IMR-90 (cell line): ENCODE data around the gene XRCC4. TPM values are rescaled to one million over a fixed set of nuclear protein-coding genes. Genes with fewer than 3 reads are reported as not detected.
A peak's percentile ranks its signal among the peaks of the same experiment; 100 is the strongest.

Experiments used
- ATAC-seq: fragments of 200-7000 bp; cut with Tn5 transposase; 2 replicates; pipeline ENCODE4 v1.9.1; 2020; ENCODE audit warnings: low read depth, mild to moderate bottlenecking, moderate library complexity
- BruUV-seq: library from RNA; stranded (reverse); fragments of 400-500 nt; replicated peaks from 2 replicates; lab custom pipeline; 2021; lab: Mats Ljungman, UMichigan
- CTCF ChIA-PET: fragments of 300-600 bp; formaldehyde crosslinking; extraction: SDS; loops from one replicate; lab custom pipeline; 2021; ENCODE audit warnings: antibody characterized with exemption; lab: Yijun Ruan, JAX
- POLR2A ChIA-PET: fragments of 300-600 bp; sonication (Branson Sonifier 250); formaldehyde crosslinking; loops from one replicate; lab custom pipeline; 2022; ENCODE audit warnings: antibody characterized with exemption; ENCODE audit not compliant: unreplicated experiment; lab: Charles Lee
- DNase-seq: peaks from one replicate; pipeline ENCODE4 v3.0.0; 2013
- H2AFZ ChIP-seq: replicated peaks from 2 replicates; pipeline ENCODE3; 2013; ENCODE audit warnings: low read length, mild to moderate bottlenecking; ENCODE audit not compliant: poor library complexity
- H2AK5ac ChIP-seq: 2 replicates; pipeline ENCODE4 v1.6.1; 2013; ENCODE audit warnings: low read depth, low read length, inconsistent platforms
- H2AK9ac ChIP-seq: replicated peaks from 2 replicates; pipeline ENCODE3; 2013; ENCODE audit warnings: mild to moderate bottlenecking, low read depth, low read length, moderate library complexity; ENCODE audit not compliant: poor library complexity
- H2BK120ac ChIP-seq: 2 replicates; pipeline ENCODE4 v1.6.1; 2013; ENCODE audit warnings: low read depth, low read length, inconsistent platforms
- H2BK15ac ChIP-seq: 3 replicates; pipeline ENCODE4 v1.6.1; 2013; ENCODE audit warnings: low read depth, low read length, inconsistent platforms
- H2BK20ac ChIP-seq: 2 replicates; pipeline ENCODE4 v1.6.1; 2013; ENCODE audit warnings: low read depth, mild to moderate bottlenecking, inconsistent platforms, low read length, moderate library complexity
- H2BK5ac ChIP-seq: 2 replicates; pipeline ENCODE4 v1.6.1; 2013; ENCODE audit warnings: mild to moderate bottlenecking, low read depth, low read length, inconsistent platforms; ENCODE audit not compliant: poor library complexity, severe bottlenecking
- H3K14ac ChIP-seq: replicated peaks from 2 replicates; pipeline ENCODE4 v1.6.1; 2013; ENCODE audit warnings: low read depth, low read length, inconsistent platforms
- H3K18ac ChIP-seq: 2 replicates; pipeline ENCODE4 v1.6.1; 2013; ENCODE audit warnings: low read depth, low read length, control low read depth
- H3K23ac ChIP-seq: 2 replicates; pipeline ENCODE4 v1.6.1; 2013; ENCODE audit warnings: low read depth, low read length, inconsistent platforms
- H3K27ac ChIP-seq: 2 replicates; pipeline ENCODE4 v1.5.1; 2013; ENCODE audit warnings: mild to moderate bottlenecking, control low read depth, low read length; ENCODE audit not compliant: insufficient read depth
- H3K27me3 ChIP-seq: 2 replicates; pipeline ENCODE4 v1.6.1; 2013; ENCODE audit warnings: low read length; ENCODE audit not compliant: control insufficient read depth, insufficient read depth
- H3K36me3 ChIP-seq: 2 replicates; pipeline ENCODE4 v1.6.1; 2013; ENCODE audit warnings: low read length, mixed read lengths; ENCODE audit not compliant: control insufficient read depth, insufficient read depth
- H3K4ac ChIP-seq: 2 replicates; pipeline ENCODE4 v1.6.1; 2013; ENCODE audit warnings: low read depth, low read length, inconsistent platforms
- H3K4me1 ChIP-seq: 2 replicates; pipeline ENCODE4 v1.6.1; 2013; ENCODE audit warnings: low read length, mixed read lengths; ENCODE audit not compliant: control insufficient read depth, insufficient read depth
- H3K4me2 ChIP-seq: 2 replicates; pipeline ENCODE4 v1.6.1; 2013; ENCODE audit warnings: low read depth, mild to moderate bottlenecking, control low read depth, low read length, moderate library complexity
- H3K4me3 ChIP-seq: 2 replicates; pipeline ENCODE4 v1.5.1; 2013; ENCODE audit warnings: low read depth, mild to moderate bottlenecking, control low read depth, low read length, moderate library complexity; ENCODE audit not compliant: insufficient read depth
- H3K56ac ChIP-seq: 2 replicates; pipeline ENCODE4 v1.6.1; 2013; ENCODE audit warnings: low read length, inconsistent platforms; ENCODE audit not compliant: insufficient read depth; ENCODE audit errors: extremely low read depth
- H3K79me1 ChIP-seq, 2 experiments: 2 replicates each; pipeline ENCODE4 v1.6.1; 2013; ENCODE audit warnings: low read length in 2 of 2, inconsistent platforms in 1 of 2, low read depth in 1 of 2
- H3K9ac ChIP-seq: 2 replicates; pipeline ENCODE4 v1.6.1; 2013; ENCODE audit warnings: low read depth, low read length, control low read depth
- H3K9me1 ChIP-seq: 2 replicates; pipeline ENCODE4 v1.6.1; 2013; ENCODE audit warnings: low read length, inconsistent platforms; ENCODE audit not compliant: insufficient read depth
- H3K9me3 ChIP-seq: 2 replicates; pipeline ENCODE4 v1.6.1; 2013; ENCODE audit warnings: low read length; ENCODE audit not compliant: control insufficient read depth, insufficient read depth
- H4K20me1 ChIP-seq: 2 replicates; pipeline ENCODE4 v1.6.1; 2013; ENCODE audit warnings: low read length, inconsistent platforms; ENCODE audit not compliant: insufficient read depth
- H4K5ac ChIP-seq: 2 replicates; pipeline ENCODE4 v1.6.1; 2013; ENCODE audit warnings: mild to moderate bottlenecking, low read depth, low read length, control low read depth
- H4K8ac ChIP-seq, 2 experiments: 2 replicates each; pipeline ENCODE4 v1.6.1; 2013; ENCODE audit warnings: low read depth in 2 of 2, low read length in 2 of 2, control low read depth in 1 of 2, inconsistent platforms in 1 of 2
- H4K91ac ChIP-seq: 2 replicates; pipeline ENCODE4 v1.6.1; 2013; ENCODE audit warnings: low read depth, low read length, inconsistent platforms; ENCODE audit not compliant: insufficient read depth
- BHLHE40 ChIP-seq: fragments of 150-350 bp; IDR thresholded peaks from 2 replicates; pipeline ENCODE4 v1.6.1; 2016; ENCODE audit warnings: mild to moderate bottlenecking, low read depth, low read length
- CEBPB ChIP-seq: IDR thresholded peaks from 2 replicates; pipeline ENCODE4 v1.6.1; 2012; ENCODE audit warnings: low read depth, low read length, improper control_type of control experiment
- CHD1 ChIP-seq: IDR thresholded peaks from 2 replicates; pipeline ENCODE4 v1.6.1; 2012; ENCODE audit warnings: low read depth, low read length, improper control_type of control experiment
- FOS ChIP-seq: fragments of 150-350 bp; IDR thresholded peaks from 2 replicates; pipeline ENCODE4 v1.6.1; 2016; ENCODE audit warnings: low read depth, low read length
- MAFK ChIP-seq: IDR thresholded peaks from 2 replicates; pipeline ENCODE4 v1.6.1; 2012; ENCODE audit warnings: low read depth, low read length, improper control_type of control experiment
- MXI1 ChIP-seq: IDR thresholded peaks from 2 replicates; pipeline ENCODE4 v1.6.1; 2012; ENCODE audit warnings: low read depth, mild to moderate bottlenecking, low read length, moderate library complexity, borderline replicate concordance
- NFE2L2 ChIP-seq: fragments of 150-350 bp; IDR thresholded peaks from 2 replicates; pipeline ENCODE4 v1.6.1; 2016; ENCODE audit warnings: low read depth, mild to moderate bottlenecking, low read length
- POLR2A ChIP-seq: IDR thresholded peaks from 2 replicates; pipeline ENCODE4 v1.6.1; 2012; ENCODE audit warnings: mild to moderate bottlenecking, low read depth, low read length
- RAD21 ChIP-seq: IDR thresholded peaks from 2 replicates; pipeline ENCODE4 v1.6.1; 2012; ENCODE audit warnings: low read length, improper control_type of control experiment
- RFX5 ChIP-seq: IDR thresholded peaks from 2 replicates; pipeline ENCODE4 v1.8.0; 2012; ENCODE audit warnings: low read depth, mild to moderate bottlenecking, low read length, moderate library complexity
- SMC3 ChIP-seq: fragments of 150-350 bp; IDR thresholded peaks from 2 replicates; pipeline ENCODE4 v1.6.1; 2016; ENCODE audit warnings: low read depth, mild to moderate bottlenecking, antibody characterized with exemption, low read length, moderate library complexity
- dilution Hi-C: fragments of 300-500 bp; cut with HindIII; formaldehyde crosslinking; loops from one replicate; pipeline ENCODE4 v1.14.3; 2018; ENCODE audit warnings: low sequenced_read_pairs; ENCODE audit not compliant: unreplicated experiment
- in situ Hi-C: fragments of 300-500 bp; cut with MboI; formaldehyde crosslinking; loops from 3 replicates; pipeline ENCODE4 v1.14.3; 2019; ENCODE audit warnings: low sequenced_read_pairs, inconsistent platforms, mixed read lengths
- intact Hi-C: fragments of 100-400 bp; cut with micrococcal nuclease; formaldehyde crosslinking; loops from 2 replicates; pipeline ENCODE4 v1.10.0; 2022
- polyA plus RNA-seq, 3 experiments: library from polyadenylated mRNA; depleted of rRNA; stranded (reverse); fragments of >200 nt; gene quantifications; 2 replicates each; pipeline ENCODE4 v1.2.3, GENCODE V29; 2012; ENCODE audit warnings: low replicate concordance in 1 of 3
- total RNA-seq: library from RNA; depleted of rRNA; stranded (reverse); fragments of >200 nt; gene quantifications from 2 replicates; pipeline ENCODE4 v1.2.3, GENCODE V29; 2012
- TF ChIP-seq, protein P1 (sequence below): fragments of 150-350 bp; IDR thresholded peaks from 2 replicates; pipeline ENCODE4 v1.6.1; 2016; ENCODE audit warnings: low read depth, mild to moderate bottlenecking, low read length, moderate library complexity, borderline replicate concordance
- TF ChIP-seq, protein P2 (sequence below): conservative IDR thresholded peaks from 2 replicates; pipeline ENCODE4 v1.5.1; 2012; ENCODE audit warnings: mild to moderate bottlenecking, low read depth, low read length, improper control_type of control experiment
- TF ChIP-seq, protein P3 (sequence below): fragments of 150-350 bp; IDR thresholded peaks from 2 replicates; pipeline ENCODE4 v1.6.1; 2017; ENCODE audit warnings: mild to moderate bottlenecking, antibody characterized with exemption, low read length, low read depth

Gene XRCC4
- total and polyA plus RNA-seq, 2 of the 4 experiments (the other 2 are of a cell fraction): 3.5 to 4.7 TPM

DNA sequence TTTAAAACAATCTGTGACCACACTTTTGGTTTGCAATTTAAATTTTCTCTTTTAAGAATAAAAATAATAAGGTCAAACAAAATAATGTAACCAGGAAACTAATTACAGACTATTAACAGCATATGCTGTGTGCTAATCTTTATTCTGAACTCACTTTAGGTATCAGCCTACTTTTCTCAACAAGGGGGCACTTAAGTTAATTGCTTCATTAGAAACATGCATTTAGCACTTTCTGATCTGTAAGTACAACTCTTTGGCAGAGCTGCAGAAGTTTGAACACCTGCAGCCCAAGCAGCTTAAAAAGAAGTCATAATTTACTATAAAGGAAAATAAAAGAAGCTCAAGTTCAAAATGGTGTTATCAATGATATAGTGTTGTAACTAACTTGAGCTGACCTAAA, 21.7 kb downstream of the XRCC4 start:
- no TSS peak for BruUV-seq
- Histone ChIP-seq H3K4me3 (no peak overlapping the region), H3K23ac (0 out of 2 replicates have a peak overlapping the region, but pooled peaks have one; percentile 63), H3K79me1 (peaks cover 4 to 23% of the 10 kb centered on the region in 2 experiments; a peak in 2 of 4 replicates), H3K36me3 (no peaks in the 10 kb centered on the region), H4K91ac (no peak overlapping the region), H3K4ac (no peak overlapping the region), H3K14ac (no peak overlapping the region), H3K27me3 (no peaks in the 10 kb centered on the region), H2AK9ac (no peak overlapping the region), H4K5ac (no peak overlapping the region), H2BK5ac (no peak overlapping the region), H3K9me3 (no peaks in the 10 kb centered on the region), H3K18ac (no peak overlapping the region), H2AK5ac (no peak overlapping the region), H3K56ac (no peak overlapping the region), H2BK120ac (no peak overlapping the region), H3K27ac (no peak overlapping the region), H3K9ac (no peak overlapping the region), H4K8ac (no peak overlapping the region), H2AFZ (no peak overlapping the region), H3K4me2 (no peak overlapping the region), H3K9me1 (no peaks in the 10 kb centered on the region), H4K20me1 (no peaks in the 10 kb centered on the region), H2BK15ac (no peak overlapping the region), H3K4me1 (peaks cover 9% of the 10 kb centered on the region), H2BK20ac (peak overlapping the region; percentile 55)
- ChIA-PET CTCF (no interaction called here), POLR2A (no interaction called here)
- ATAC-seq (no peak), DNase-seq (no peak)
- in situ Hi-C loops: loop anchor here (25.0 kb wide), 1 partner anchor 463 kb away; no protein-coding TSS in a partner anchor
- no peak for TF ChIP-seq FOS
- TF ChIP-seq BHLHE40: no peak
- TF ChIP-seq SMC3: no peak
- TF ChIP-seq, protein P1, sequence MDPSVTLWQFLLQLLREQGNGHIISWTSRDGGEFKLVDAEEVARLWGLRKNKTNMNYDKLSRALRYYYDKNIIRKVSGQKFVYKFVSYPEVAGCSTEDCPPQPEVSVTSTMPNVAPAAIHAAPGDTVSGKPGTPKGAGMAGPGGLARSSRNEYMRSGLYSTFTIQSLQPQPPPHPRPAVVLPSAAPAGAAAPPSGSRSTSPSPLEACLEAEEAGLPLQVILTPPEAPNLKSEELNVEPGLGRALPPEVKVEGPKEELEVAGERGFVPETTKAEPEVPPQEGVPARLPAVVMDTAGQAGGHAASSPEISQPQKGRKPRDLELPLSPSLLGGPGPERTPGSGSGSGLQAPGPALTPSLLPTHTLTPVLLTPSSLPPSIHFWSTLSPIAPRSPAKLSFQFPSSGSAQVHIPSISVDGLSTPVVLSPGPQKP: no peak
- TF ChIP-seq RFX5: no peak
- no peak for TF ChIP-seq CHD1
- TF ChIP-seq, protein P2, sequence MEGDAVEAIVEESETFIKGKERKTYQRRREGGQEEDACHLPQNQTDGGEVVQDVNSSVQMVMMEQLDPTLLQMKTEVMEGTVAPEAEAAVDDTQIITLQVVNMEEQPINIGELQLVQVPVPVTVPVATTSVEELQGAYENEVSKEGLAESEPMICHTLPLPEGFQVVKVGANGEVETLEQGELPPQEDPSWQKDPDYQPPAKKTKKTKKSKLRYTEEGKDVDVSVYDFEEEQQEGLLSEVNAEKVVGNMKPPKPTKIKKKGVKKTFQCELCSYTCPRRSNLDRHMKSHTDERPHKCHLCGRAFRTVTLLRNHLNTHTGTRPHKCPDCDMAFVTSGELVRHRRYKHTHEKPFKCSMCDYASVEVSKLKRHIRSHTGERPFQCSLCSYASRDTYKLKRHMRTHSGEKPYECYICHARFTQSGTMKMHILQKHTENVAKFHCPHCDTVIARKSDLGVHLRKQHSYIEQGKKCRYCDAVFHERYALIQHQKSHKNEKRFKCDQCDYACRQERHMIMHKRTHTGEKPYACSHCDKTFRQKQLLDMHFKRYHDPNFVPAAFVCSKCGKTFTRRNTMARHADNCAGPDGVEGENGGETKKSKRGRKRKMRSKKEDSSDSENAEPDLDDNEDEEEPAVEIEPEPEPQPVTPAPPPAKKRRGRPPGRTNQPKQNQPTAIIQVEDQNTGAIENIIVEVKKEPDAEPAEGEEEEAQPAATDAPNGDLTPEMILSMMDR: no peak
- no peak for TF ChIP-seq MXI1
- no peak for TF ChIP-seq NFE2L2
- TF ChIP-seq, protein P3, sequence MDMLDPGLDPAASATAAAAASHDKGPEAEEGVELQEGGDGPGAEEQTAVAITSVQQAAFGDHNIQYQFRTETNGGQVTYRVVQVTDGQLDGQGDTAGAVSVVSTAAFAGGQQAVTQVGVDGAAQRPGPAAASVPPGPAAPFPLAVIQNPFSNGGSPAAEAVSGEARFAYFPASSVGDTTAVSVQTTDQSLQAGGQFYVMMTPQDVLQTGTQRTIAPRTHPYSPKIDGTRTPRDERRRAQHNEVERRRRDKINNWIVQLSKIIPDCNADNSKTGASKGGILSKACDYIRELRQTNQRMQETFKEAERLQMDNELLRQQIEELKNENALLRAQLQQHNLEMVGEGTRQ: no peak
- no peak for TF ChIP-seq CEBPB
- no peak for TF ChIP-seq RAD21
- TF ChIP-seq POLR2A: no peak
- no peak for TF ChIP-seq MAFK
- dilution Hi-C loops: no loop called here
- intact Hi-C loops: no loop called here
